Esophagus squamous epithelium (tissue), 5 donors: ENCODE results near the gene TRMT61A. TPM values are rescaled to one million over a fixed set of nuclear protein-coding genes. Genes with fewer than 3 reads are reported as not detected.
"Not testable (repeated sequence)": the region's sequence is repeated elsewhere in the genome, so short reads cannot be mapped to it uniquely, and the experiment has no call there.

Experiments used
- DNase-seq: peaks from one replicate; lab custom pipeline; 2025; lab: John Stamatoyannopoulos, UW
- H3K27ac ChIP-seq, 4 donors: fragments of 200-600 bp; sonication (generic); one replicate each; pipeline ENCODE4 v1.5.1; 2016 to 2019; ENCODE audit warnings: mild to moderate bottlenecking in 1 of 4
- H3K27me3 ChIP-seq, 4 donors: fragments of 200-600 bp; sonication (generic); 1 replicate in 3 of 4; 2 replicates in 1 of 4; pipeline versions ENCODE4 v1.5.1 to v1.6.0; 2017 to 2021; ENCODE audit warnings: antibody characterized with exemption in 1 of 4
- H3K36me3 ChIP-seq, 3 donors: fragments of 200-600 bp; sonication (generic); one replicate each; pipeline ENCODE4 v1.5.1; 2016 to 2019
- H3K4me1 ChIP-seq, 3 donors: fragments of 200-600 bp; sonication (generic); one replicate each; pipeline ENCODE4 v1.5.1; 2017 to 2019
- H3K4me3 ChIP-seq, 4 donors: fragments of 200-600 bp; sonication (generic); 1 replicate in 3 of 4; 2 replicates in 1 of 4; pipeline ENCODE4 v1.5.1; 2016 to 2019; ENCODE audit warnings: mild to moderate bottlenecking in 2 of 4, moderate library complexity in 1 of 4
- H3K9me3 ChIP-seq, 3 donors: fragments of 200-600 bp; sonication (generic); one replicate each; pipeline ENCODE4 v1.5.1; 2016 to 2019
- POLR2A ChIP-seq, 4 donors: fragments of 450-650 bp; IDR thresholded peaks; one replicate each; pipeline ENCODE4 v1.6.1; 2017; ENCODE audit warnings: antibody characterized with exemption in 4 of 4, mild to moderate bottlenecking in 4 of 4, moderate library complexity in 3 of 4
- WGBS, 2 donors: methylation state at CpG; one replicate each; pipeline ENCODE4 v1.1.5; 2018; 5-methylcytosine and 5-hydroxymethylcytosine counted together
- intact Hi-C: fragments of 100-400 bp; cut with DNase I; formaldehyde crosslinking; loops from one replicate; pipeline ENCODE4 v1.15.0; 2022
- total RNA-seq, 4 donors: library from RNA; depleted of rRNA; stranded (reverse); fragments of >200 nt; gene quantifications; one replicate each; pipeline ENCODE4 v1.1.0, GENCODE V29; 2016
- TF ChIP-seq, protein P1 (sequence below), 6 experiments: fragments of 450-650 bp in 4 of 6; fragments of 200-600 bp in 2 of 6; sonication (generic) in 2 of 6; IDR thresholded peaks; one replicate each; pipeline ENCODE4 v1.5.1; 2016 to 2019; ENCODE audit warnings: antibody characterized with exemption in 6 of 6, mild to moderate bottlenecking in 4 of 6, moderate library complexity in 4 of 6
- donor health status: DM: yes; HTN: yes; CAD: no.

TRMT61A gene
- total RNA-seq, 4 donors from 2014 or later: 7.7 to 20.6 (median 9.9) TPM

DNA sequence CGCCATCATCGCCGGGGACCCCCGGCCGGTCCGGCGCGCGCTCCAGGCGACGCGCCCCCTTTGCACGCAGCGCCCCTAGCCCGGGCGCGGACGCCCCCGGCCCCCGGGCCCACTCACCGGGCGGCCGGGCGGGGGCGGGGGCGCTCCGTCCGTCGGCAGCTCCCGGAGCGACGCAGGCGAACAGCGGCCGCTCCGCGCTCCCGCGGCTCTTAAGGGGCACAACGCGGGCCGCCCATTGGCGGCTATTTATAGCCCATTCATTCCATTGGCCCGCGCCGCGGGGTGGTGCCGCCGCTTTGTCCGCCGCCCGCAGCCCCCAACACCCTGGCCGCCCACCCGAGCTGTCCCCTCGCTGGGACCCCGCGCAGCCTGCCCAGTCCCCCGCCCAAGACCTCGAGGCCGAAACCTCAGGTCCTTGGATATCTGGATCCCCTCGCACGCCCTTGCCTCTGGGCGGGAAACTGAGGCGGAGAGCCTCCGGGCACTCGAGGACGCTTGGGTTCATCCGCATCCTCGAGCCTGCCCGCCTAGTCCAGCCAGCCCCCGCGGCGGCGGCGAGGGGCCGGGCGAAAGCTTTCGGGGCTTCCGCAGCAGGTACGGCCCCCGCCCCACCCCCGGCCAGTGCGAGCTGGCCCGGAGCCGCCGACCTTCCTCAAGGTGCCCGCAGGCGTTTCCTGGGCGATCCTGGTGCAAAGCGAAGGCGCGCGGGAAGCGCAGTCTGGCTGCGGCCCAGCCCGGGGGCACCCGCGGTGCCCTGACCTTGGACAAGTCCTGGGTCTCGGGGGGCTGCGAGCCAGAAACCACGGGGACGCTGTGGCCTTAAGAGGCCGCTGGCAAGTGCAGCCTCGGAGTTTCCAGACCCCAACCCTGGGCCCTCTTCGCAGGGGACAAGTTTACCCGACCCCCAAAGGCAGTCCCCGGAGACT lies 6.1 kb upstream of the TRMT61A start, which contains the start of gene CKB:
CKB (minus strand) TSS at position 182 of the 926 bp plus-strand sequence. CDS start 337 bp downstream, outside the sequence.
- TF ChIP-seq, protein P1, sequence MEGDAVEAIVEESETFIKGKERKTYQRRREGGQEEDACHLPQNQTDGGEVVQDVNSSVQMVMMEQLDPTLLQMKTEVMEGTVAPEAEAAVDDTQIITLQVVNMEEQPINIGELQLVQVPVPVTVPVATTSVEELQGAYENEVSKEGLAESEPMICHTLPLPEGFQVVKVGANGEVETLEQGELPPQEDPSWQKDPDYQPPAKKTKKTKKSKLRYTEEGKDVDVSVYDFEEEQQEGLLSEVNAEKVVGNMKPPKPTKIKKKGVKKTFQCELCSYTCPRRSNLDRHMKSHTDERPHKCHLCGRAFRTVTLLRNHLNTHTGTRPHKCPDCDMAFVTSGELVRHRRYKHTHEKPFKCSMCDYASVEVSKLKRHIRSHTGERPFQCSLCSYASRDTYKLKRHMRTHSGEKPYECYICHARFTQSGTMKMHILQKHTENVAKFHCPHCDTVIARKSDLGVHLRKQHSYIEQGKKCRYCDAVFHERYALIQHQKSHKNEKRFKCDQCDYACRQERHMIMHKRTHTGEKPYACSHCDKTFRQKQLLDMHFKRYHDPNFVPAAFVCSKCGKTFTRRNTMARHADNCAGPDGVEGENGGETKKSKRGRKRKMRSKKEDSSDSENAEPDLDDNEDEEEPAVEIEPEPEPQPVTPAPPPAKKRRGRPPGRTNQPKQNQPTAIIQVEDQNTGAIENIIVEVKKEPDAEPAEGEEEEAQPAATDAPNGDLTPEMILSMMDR (IDR thresholded peaks at IDR 0.05): no peak
- TF ChIP-seq POLR2A (IDR thresholded peaks at IDR 0.05): peak in 2 of 4 donors; percentile 62 to 81
- no peak for DNase-seq
- H3K4me3 ChIP-seq: peak within 1 kb of the TSS; percentile 54 to 88 (median 62)
- peaks cover 0 to 30% (median 0%) of the 10 kb centered on the region in 4 donors for H3K27me3 ChIP-seq
- 0 to 2% methylated on average over 6 to 13 of the region's 107 CpGs for WGBS, 2 donors
- intact Hi-C loops: no loop called here
- H3K9me3 ChIP-seq: no peaks in the 10 kb centered on the region
- peak within 1 kb of the TSS; percentile 79 to 93 (median 84) for H3K27ac ChIP-seq
- no peaks in the 10 kb centered on the region for H3K36me3 ChIP-seq
- peaks cover 45 to 74% (median 52%) of the 10 kb centered on the region in 3 donors for H3K4me1 ChIP-seq

DNA sequence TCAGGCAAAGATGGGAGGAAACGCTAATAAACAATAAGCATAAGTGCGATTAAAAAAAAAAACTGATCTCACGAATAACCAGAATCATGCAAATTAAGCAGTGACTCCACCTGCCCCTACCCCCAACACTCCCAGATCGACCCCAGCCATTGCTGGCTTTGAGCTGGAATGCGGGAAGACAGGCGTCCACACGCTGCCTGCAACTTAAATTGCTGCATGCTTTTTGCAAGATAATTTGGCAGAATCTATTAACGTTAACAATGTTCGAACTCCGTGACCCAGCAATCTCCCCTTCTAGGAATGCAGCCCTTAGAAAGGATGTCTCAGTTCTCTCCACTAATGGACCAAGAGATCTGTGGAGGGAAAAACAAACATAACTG lies 5.4 kb upstream of the TRMT61A start:
- Histone ChIP-seq H3K9me3 (no peaks in the 10 kb centered on the region), H3K4me1 (peaks cover 45 to 74% (median 47%) of the 10 kb centered on the region in 3 donors), H3K27ac (peak overlapping the region in 1 of 4 donors; percentile 88), H3K36me3 (no peaks in the 10 kb centered on the region), H3K4me3 (peak overlapping the region in 2 of 4 donors; percentile 54 to 70), H3K27me3 (peaks cover 0 to 30% (median 0%) of the 10 kb centered on the region in 4 donors)
- WGBS, 2 donors: 50 to 71% methylated on average over 8 to 10 of the region's 10 CpGs
- intact Hi-C loops: no loop called here
- no peak for DNase-seq
- TF ChIP-seq, protein P1 (IDR thresholded peaks at IDR 0.05): no peak
- no peak for TF ChIP-seq POLR2A (IDR thresholded peaks at IDR 0.05)

DNA sequence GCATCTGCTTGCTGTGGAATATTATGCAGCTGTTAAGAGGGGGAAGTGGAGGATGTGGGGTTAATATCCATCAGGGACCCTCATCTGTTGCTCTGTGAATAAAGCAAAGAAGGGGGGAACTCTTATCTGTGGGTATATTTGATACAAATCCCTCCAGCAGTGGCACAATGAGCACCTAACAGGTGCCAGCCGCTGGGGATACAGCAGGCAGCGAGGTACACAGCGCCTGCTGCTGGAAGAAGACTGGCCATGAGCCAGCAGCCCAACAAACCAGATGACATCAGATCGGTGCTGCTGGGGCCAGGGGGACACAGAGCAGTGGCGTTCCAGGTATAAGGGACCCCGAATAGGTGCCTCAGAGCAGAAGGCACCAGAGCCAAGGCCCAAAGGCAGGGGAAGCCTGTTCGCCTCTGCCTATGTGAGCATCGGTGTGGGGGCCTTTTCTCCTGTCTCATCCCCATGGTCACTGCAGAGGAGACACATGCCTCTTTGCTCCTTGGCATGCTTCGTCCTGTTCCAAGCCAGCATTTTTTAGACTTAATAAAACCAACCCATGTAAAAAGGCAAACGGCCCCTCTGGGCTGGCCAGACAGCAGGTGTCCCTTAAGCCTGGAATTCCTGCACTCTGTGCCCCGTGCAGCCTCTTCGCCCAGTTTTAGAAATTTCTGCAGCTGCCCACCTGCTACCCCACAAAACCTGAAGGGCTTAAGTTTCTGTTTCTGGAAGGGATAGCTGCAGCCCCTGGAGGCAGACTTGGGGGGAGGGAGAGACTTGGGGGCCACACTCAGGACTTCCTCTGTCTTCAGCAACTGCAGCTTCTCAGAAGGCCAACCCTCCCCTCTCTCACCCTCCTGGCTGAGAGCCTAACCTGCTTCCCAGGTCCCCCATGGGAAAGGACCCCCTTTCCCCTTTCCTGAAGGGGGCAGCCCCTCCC lies 4.7 kb upstream of the TRMT61A start:
- intact Hi-C loops: no loop called here
- Histone ChIP-seq H3K27me3 (peaks cover 0 to 30% (median 0%) of the 10 kb centered on the region in 4 donors), H3K9me3 (no peaks in the 10 kb centered on the region), H3K4me3 (no peak overlapping the region), H3K36me3 (no peaks in the 10 kb centered on the region), H3K27ac (no peak overlapping the region), H3K4me1 (peaks cover 39 to 73% (median 41%) of the 10 kb centered on the region in 3 donors)
- TF ChIP-seq, protein P1 (IDR thresholded peaks at IDR 0.05): no peak
- TF ChIP-seq POLR2A (IDR thresholded peaks at IDR 0.05): no peak
- DNase-seq: no peak
- WGBS, 2 donors: 69 to 94% methylated on average over 6 to 11 of the region's 12 CpGs

DNA sequence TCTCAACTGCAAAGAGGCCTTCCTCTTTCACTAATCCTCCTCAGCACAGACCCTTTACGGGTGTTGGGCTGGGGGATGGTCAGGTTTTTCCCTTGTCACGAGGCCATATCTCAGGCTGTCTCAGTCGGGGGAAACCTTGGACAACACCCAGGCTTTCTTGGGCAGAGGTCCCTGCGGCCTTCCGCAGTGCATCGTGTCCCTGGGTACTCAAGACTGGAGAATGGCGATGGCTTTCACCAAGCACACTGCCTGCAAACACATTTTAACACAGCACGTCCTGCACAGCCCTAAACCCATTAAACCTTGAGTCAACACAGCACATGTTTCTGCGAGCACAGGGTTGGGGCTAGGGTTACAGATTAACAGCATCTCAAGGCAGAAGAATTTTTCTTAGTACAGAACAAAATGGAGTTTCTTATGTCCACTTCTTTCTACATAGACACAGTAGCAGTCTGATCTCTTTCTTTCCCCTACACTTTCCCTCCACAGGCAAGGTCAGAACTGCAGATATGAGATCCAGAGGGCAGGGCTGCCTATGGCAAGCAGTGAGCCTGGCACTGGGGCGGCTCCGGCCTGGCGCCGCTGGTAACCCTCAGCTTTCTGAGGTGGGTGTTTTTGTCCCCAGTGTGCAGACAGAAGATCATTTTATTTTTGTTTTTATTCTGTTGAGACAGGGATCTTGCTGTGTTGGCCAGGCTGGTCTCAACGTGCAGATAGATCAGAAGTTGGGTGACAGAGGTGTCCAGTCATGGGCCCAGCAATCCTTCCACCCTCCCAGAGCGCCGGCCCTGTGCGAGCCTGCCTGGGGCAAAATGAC lies 3.4 kb upstream of the TRMT61A start:
- H3K36me3 ChIP-seq, H3K9me3 ChIP-seq, H3K4me3 ChIP-seq, DNase-seq, intact Hi-C loops: not testable (repeated sequence)
- Histone ChIP-seq H3K27ac (peak overlapping the region in 1 of 4 donors; percentile 6), H3K27me3 (peaks cover 0 to 28% (median 0%) of the 10 kb centered on the region in 4 donors), H3K4me1 (peaks cover 39 to 73% (median 40%) of the 10 kb centered on the region in 3 donors)
- 60 to 69% methylated on average over 8 to 9 of the region's 17 CpGs for WGBS, 2 donors
